ENCODE data around the gene DGKA. TPM values are rescaled to one million over a fixed set of nuclear protein-coding genes. Genes with fewer than 3 reads are reported as not detected.

DGKA gene
- total RNA-seq, 2 experiments from 2014 or later: 341 to 385 TPM

DNA sequence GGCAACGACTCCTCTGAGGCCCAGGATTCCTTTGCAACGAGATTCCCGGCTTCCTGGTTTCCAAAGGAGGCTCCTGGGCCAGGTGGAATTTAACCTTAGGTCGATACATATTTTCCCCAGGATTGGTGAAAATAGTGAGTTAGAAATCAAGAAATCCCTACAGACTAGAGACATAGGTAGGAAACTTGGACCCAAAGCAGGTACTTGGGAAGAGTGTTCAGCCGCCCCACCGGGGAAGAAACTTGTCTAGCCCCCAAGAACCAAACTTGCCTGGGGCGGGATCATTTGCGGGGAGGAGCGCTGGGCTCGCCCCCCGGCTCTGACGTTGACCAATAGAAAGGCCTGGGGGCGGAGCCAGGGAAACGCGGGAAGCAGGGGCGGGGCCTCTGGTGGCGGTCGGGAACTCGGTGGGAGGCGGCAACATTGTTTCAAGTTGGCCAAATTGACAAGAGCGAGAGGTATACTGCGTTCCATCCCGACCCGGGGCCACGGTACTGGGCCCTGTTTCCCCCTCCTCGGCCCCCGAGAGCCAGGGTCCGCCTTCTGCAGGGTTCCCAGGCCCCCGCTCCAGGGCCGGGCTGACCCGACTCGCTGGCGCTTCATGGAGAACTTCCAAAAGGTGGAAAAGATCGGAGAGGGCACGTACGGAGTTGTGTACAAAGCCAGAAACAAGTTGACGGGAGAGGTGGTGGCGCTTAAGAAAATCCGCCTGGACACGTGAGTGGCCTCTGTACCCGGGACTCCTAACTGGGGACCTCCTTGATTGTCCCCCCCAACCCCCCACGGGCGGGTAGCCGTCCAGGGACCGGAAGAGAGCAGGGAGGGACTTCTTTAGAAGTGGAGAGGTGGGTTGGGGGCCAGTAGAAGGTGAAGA is 35.7 kb downstream of the DGKA start, which contains the start of gene CDK2:
TSS of gene CDK2 (plus strand) at position 423 of the 874 bp plus-strand sequence. CDS start at position 602, 179 bp downstream.
- ATAC-seq: peak; percentile 98
- peaks cover 28% of the 10 kb centered on the region for H3K36me3 Mint-ChIP-seq (ENCODE audit: low read depth)
- no peaks in the 10 kb centered on the region for H3K27me3 Mint-ChIP-seq
- ChIA-PET CTCF (interaction anchor here (1.6 kb wide), 1 partner anchor 228 kb away, joined by 3 read pairs; no protein-coding TSS in a partner anchor), POLR2A (interaction anchor here (0.7 to 1.0 kb wide), 3 partner anchors 137 to 225 kb away, joined by 3 to 4 read pairs (median 4); partner anchors contain the start of gene PA2G4)
- H3K9me3 Mint-ChIP-seq (ENCODE audit: low read depth): no peaks in the 10 kb centered on the region
- peaks cover 30% of the 10 kb centered on the region for H3K4me1 Mint-ChIP-seq
- intact Hi-C loops (cut with DNase I, micrococcal nuclease): loop anchor here in 1 of 2 experiments (1.0 to 2.0 kb wide), 2 partner anchors 137 to 150 kb away; partner anchors contain the start of genes DNAJC14 and SARNP
- peak within 1 kb of the TSS; percentile 94 for H3K27ac Mint-ChIP-seq
- H3K4me3 Mint-ChIP-seq: peak within 1 kb of the TSS; percentile 99
- DNase-seq: peak; percentile 94

DNA sequence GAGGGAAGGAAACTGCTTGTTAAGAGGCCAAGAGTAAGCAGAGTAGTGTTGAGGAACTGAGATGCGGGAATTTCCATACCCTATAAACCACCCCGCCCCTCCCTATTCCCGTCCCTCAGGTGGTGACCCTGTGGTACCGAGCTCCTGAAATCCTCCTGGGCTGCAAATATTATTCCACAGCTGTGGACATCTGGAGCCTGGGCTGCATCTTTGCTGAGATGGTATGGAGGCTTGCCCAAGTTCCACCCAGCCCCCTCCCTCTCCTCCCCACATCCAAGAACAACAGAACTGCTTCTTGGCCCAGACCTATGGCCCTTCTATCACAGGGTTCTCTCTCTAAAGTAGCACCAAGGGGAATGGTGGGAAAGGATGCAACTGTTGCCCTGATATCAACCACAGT is 38.4 kb downstream of the DGKA start:
- Mint-ChIP-seq H3K4me1 (peaks cover 34% of the 10 kb centered on the region), H3K27ac (no peak overlapping the region), H3K27me3 (no peaks in the 10 kb centered on the region), H3K36me3 (ENCODE audit: low read depth) (peaks cover 34% of the 10 kb centered on the region), H3K9me3 (ENCODE audit: low read depth) (no peaks in the 10 kb centered on the region), H3K4me3 (no peak overlapping the region)
- intact Hi-C loops (cut with DNase I, micrococcal nuclease): no loop called here
- POLR2A ChIA-PET: interaction anchor here (1.0 kb wide), 1 partner anchor 10 kb away, joined by 3 read pairs; no protein-coding TSS in a partner anchor
- ATAC-seq (no peak), DNase-seq (no peak)
- CTCF ChIA-PET: interaction anchor here (1.2 to 2.1 kb wide), 4 partner anchors 27 to 231 kb away, joined by 3 to 13 read pairs (median 6); no protein-coding TSS in a partner anchor

DNA sequence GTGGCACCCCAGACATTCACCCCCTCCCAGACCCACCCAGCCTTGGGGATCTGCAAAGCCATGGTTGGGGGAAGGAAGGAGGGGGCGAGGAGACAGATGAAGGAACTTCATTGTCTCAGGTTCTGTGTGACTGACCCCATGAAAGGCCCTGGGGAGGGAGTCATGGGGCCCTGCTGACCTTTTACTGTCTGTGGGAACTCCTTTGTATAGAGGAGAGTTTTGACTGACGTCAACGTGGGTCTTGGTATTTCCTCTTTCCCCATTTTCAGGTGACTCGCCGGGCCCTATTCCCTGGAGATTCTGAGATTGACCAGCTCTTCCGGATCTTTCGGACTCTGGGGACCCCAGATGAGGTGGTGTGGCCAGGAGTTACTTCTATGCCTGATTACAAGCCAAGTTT is 39.8 kb downstream of the DGKA start:
- ChIA-PET POLR2A (interaction anchor here (0.6 kb wide), 1 partner anchor 717 kb away, joined by 3 read pairs; the partner anchor contains the start of gene PTGES3), CTCF (interaction anchor here (1.0 to 1.6 kb wide), 2 partner anchors 12 to 25 kb away, joined by 3 to 4 read pairs; no protein-coding TSS in a partner anchor)
- DNase-seq: no peak
- Mint-ChIP-seq H3K4me1 (peaks cover 33% of the 10 kb centered on the region), H3K36me3 (ENCODE audit: low read depth) (peaks cover 34% of the 10 kb centered on the region), H3K27ac (no peak overlapping the region), H3K4me3 (no peak overlapping the region), H3K9me3 (ENCODE audit: low read depth) (no peaks in the 10 kb centered on the region), H3K27me3 (no peaks in the 10 kb centered on the region)
- intact Hi-C loops (cut with DNase I, micrococcal nuclease): loop anchor here in 1 of 2 experiments (5.0 kb wide), 2 partner anchors 252 to 1552 kb away; partner anchors contain the start of genes DDIT3, MBD6, NABP2 and RNF41
- ATAC-seq: no peak

- CTCF ChIA-PET: interaction anchor here (0.6 kb wide), 1 partner anchor 601 kb away, joined by 3 read pairs; no protein-coding TSS in a partner anchor
- intact Hi-C loops (cut with DNase I, micrococcal nuclease): loop anchor here in 1 of 2 experiments (5.0 kb wide), 2 partner anchors 250 to 1550 kb away; partner anchors contain the start of genes DDIT3, MBD6, NABP2 and RNF41
- H3K27ac Mint-ChIP-seq: peak overlapping the region; percentile 37
Measured at GRCh38 chr12:55972042-55972441, 41.1 kb downstream of the DGKA start.

DNA sequence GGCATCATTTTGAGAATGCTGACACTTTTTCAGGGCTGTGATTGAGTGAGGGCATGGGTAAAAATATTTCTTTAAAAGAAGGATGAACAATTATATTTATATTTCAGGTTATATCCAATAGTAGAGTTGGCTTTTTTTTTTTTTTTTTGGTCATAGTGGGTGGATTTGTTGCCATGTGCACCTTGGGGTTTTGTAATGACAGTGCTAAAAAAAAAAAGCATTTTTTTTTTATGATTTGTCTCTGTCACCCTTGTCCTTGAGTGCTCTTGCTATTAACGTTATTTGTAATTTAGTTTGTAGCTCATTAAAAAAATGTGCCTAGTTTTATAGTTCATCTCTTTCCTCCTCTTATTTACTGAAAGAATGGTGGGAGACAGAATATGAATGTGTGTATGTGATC is 41.5 kb downstream of the DGKA start:
- ATAC-seq: no peak
- peaks cover 30% of the 10 kb centered on the region for H3K36me3 Mint-ChIP-seq (ENCODE audit: low read depth)
- intact Hi-C loops (cut with DNase I, micrococcal nuclease): loop anchor here in 1 of 2 experiments (5.0 kb wide), 2 partner anchors 250 to 1550 kb away; partner anchors contain the start of genes DDIT3, MBD6, NABP2 and RNF41
- peaks cover 36% of the 10 kb centered on the region for H3K4me1 Mint-ChIP-seq
- ChIA-PET POLR2A (no interaction called here), CTCF (interaction anchor here (0.6 kb wide), 1 partner anchor 601 kb away, joined by 3 read pairs; no protein-coding TSS in a partner anchor)
- peak overlapping the region; percentile 37 for H3K27ac Mint-ChIP-seq
- H3K4me3 Mint-ChIP-seq: no peak overlapping the region
- H3K27me3 Mint-ChIP-seq: no peaks in the 10 kb centered on the region
- no peaks in the 10 kb centered on the region for H3K9me3 Mint-ChIP-seq (ENCODE audit: low read depth)
- DNase-seq: no peak

More at GRCh38 chr12:55972042-55972441, 41.1 kb downstream of the DGKA start:
- DNase-seq (no peak), ATAC-seq (no peak)
- no peak overlapping the region for H3K4me3 Mint-ChIP-seq
- H3K4me1 Mint-ChIP-seq: peaks cover 33% of the 10 kb centered on the region
- POLR2A ChIA-PET: no interaction called here
- H3K36me3 Mint-ChIP-seq (ENCODE audit: low read depth): peaks cover 31% of the 10 kb centered on the region
- no peaks in the 10 kb centered on the region for H3K27me3 Mint-ChIP-seq
- H3K9me3 Mint-ChIP-seq (ENCODE audit: low read depth): no peaks in the 10 kb centered on the region

DNA sequence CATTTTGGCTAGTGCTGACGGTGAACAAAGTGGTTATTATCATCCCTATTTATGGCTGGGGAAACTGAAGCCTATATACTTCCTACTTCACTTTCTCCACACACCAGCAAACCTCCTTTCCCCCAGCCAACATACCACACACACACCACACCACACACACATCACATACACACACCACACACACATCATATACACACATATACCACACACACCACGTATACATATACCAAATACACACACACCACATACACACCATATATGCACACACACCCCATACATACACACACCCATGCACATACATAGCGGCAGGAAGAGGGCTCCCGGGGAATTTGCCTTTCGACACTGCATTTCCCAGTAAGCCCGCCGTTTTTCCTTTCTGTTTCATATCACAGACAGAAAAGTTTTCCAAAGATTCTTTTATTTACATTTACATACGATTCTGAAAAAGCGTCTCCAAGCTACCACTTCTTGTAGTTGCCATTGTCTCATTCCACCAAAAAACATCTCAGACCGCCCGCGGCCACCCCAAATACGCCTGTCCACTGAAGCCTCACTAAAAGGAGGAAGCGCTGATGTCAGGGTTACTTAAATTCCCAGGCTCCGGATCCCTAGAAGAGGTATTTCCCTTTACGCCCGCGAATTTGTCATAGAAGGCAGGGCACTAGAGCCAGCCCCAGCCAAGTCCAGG is 42.1 kb downstream of the DGKA start:
- peaks cover 24% of the 10 kb centered on the region for H3K36me3 Mint-ChIP-seq (ENCODE audit: low read depth)
- no peak for ATAC-seq
- ChIA-PET POLR2A (interaction anchor here (0.6 to 2.1 kb wide), 20 partner anchors 9 to 738 kb away, joined by 3 to 15 read pairs (median 6); partner anchors contain the start of genes DNAJC14, ESYT1, ORMDL2 and PA2G4), CTCF (interaction anchor here (0.6 to 2.9 kb wide), 18 partner anchors 10 to 250 kb away, joined by 3 to 22 read pairs (median 4); partner anchors contain the start of genes IKZF4, ORMDL2 and SARNP)
- no peak overlapping the region for H3K27ac Mint-ChIP-seq
- no peaks in the 10 kb centered on the region for H3K9me3 Mint-ChIP-seq (ENCODE audit: low read depth)
- no peak overlapping the region for H3K4me3 Mint-ChIP-seq
- intact Hi-C loops (cut with DNase I, micrococcal nuclease): loop anchor here (1.0 to 5.0 kb wide), 12 partner anchors 34 to 1549 kb away; partner anchors contain the start of genes PA2G4 (in 2 of the 2), RPS26 (in 2 of the 2), DDIT3 (in 1 of the 2) and DNAJC14 (in 1 of the 2)
- H3K27me3 Mint-ChIP-seq: no peaks in the 10 kb centered on the region
- DNase-seq: peak; percentile 10
- peaks cover 32% of the 10 kb centered on the region for H3K4me1 Mint-ChIP-seq

DNA sequence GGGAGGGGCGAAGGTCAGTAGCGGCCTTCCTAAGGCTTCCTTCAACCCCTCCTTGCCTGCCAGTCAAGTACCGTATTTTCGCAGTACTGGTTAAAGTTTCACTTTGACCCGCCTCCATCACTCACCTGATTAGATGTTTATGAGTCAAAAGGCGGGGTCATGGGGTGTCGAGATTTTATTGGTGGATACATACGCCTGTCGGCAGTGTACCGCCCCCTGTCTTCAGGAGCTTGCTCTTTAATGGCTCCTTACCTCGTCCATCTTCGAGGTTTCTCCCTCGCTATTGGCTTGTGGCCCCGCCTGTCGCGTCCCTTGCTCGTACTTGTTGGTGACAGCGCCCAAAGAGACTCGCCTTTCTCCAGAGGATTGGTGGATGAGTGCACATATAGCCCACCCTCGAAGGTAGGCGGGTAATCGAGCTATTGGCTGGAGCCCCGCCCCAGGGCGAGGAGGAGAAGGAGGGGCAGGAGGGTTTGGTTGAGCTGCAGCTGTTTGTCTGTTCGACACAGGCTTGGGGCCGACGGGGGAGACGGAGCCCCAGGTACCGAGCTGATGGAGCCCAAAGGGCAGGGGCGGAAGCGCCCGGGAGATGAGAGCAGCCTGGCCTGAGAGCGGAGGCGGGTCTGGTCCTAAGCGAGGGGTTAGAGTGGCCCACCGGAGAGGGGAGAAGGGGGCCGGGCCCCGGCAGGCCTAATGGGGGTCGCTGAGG is 42.8 kb downstream of the DGKA start, which contains the start of gene RAB5B:
TSS of gene RAB5B (plus strand) at position 480 of the 709 bp plus-strand sequence. CDS start 12,883 bp downstream, outside the sequence.
- H3K27me3 Mint-ChIP-seq: no peaks in the 10 kb centered on the region
- H3K9me3 Mint-ChIP-seq (ENCODE audit: low read depth): no peaks in the 10 kb centered on the region
- no peak within 1 kb of the TSS for H3K4me3 Mint-ChIP-seq
- peak; percentile 93 for ATAC-seq
- DNase-seq: peak; percentile 98
- H3K36me3 Mint-ChIP-seq (ENCODE audit: low read depth): peaks cover 18% of the 10 kb centered on the region
- ChIA-PET POLR2A (interaction anchor here (0.5 to 2.1 kb wide), 24 partner anchors 9 to 737 kb away, joined by 3 to 15 read pairs (median 5); partner anchors contain the start of genes DNAJC14, ESYT1, GDF11 and ORMDL2), CTCF (interaction anchor here (0.6 to 2.9 kb wide), 25 partner anchors 9 to 249 kb away, joined by 3 to 22 read pairs (median 4); partner anchors contain the start of genes ESYT1, IKZF4, ORMDL2 and SARNP)
- H3K27ac Mint-ChIP-seq: no peak within 1 kb of the TSS
- H3K4me1 Mint-ChIP-seq: peaks cover 28% of the 10 kb centered on the region
- intact Hi-C loops (cut with DNase I, micrococcal nuclease): loop anchor here (1.0 to 5.0 kb wide), 13 partner anchors 34 to 1549 kb away; partner anchors contain the start of genes PA2G4 (in 2 of the 2), RPS26 (in 2 of the 2), BLOC1S1 (in 1 of the 2) and DDIT3 (in 1 of the 2)

- ATAC-seq (peak; percentile 11), DNase-seq (peak; percentile 62)
- ChIA-PET CTCF (interaction anchor here (0.6 to 2.9 kb wide), 21 partner anchors 9 to 249 kb away, joined by 3 to 22 read pairs (median 4); partner anchors contain the start of genes ESYT1, ORMDL2, SARNP and ZC3H10), POLR2A (interaction anchor here (0.5 to 2.1 kb wide), 20 partner anchors 8 to 236 kb away, joined by 3 to 15 read pairs (median 6); partner anchors contain the start of genes DNAJC14, ESYT1, GDF11 and ORMDL2)
- H3K27ac Mint-ChIP-seq: no peak overlapping the region
- intact Hi-C loops (cut with DNase I, micrococcal nuclease): loop anchor here in 1 of 2 experiments (1.0 to 5.0 kb wide), 3 partner anchors 248 to 1548 kb away; partner anchors contain the start of genes BLOC1S1, DDIT3, MBD6 and NABP2
- H3K4me1 Mint-ChIP-seq: peaks cover 23% of the 10 kb centered on the region
- no peak overlapping the region for H3K4me3 Mint-ChIP-seq
- H3K27me3 Mint-ChIP-seq: no peaks in the 10 kb centered on the region
- H3K9me3 Mint-ChIP-seq (ENCODE audit: low read depth): no peaks in the 10 kb centered on the region
- H3K36me3 Mint-ChIP-seq (ENCODE audit: low read depth): peaks cover 13% of the 10 kb centered on the region
Measured at GRCh38 chr12:55974308-55974730, 43.4 kb downstream of the DGKA start.

- no peaks in the 10 kb centered on the region for H3K27me3 Mint-ChIP-seq
- no peaks in the 10 kb centered on the region for H3K9me3 Mint-ChIP-seq (ENCODE audit: low read depth)
- peaks cover 19% of the 10 kb centered on the region for H3K4me1 Mint-ChIP-seq
- DNase-seq (no peak), ATAC-seq (no peak)
- CTCF ChIA-PET: interaction anchor here (0.6 to 1.1 kb wide), 3 partner anchors 8 to 25 kb away, joined by 3 read pairs; no protein-coding TSS in a partner anchor
- intact Hi-C loops (cut with DNase I, micrococcal nuclease): no loop called here
- H3K4me3 Mint-ChIP-seq: no peak overlapping the region
- H3K36me3 Mint-ChIP-seq (ENCODE audit: low read depth): peaks cover 8% of the 10 kb centered on the region
- no peak overlapping the region for H3K27ac Mint-ChIP-seq
- POLR2A ChIA-PET: no interaction called here
Measured at GRCh38 chr12:55978393-55978792, 47.4 kb downstream of the DGKA start.
